Loucy (cell line): ENCODE results near the gene ZBTB2.

Experiments
- EZH2phosphoT487 ChIP-seq: fragments of 200-600 bp; IDR thresholded peaks from 2 replicates; pipeline ENCODE4 v1.6.1; 2018; ENCODE audit warnings: antibody characterized with exemption, mild to moderate bottlenecking, moderate library complexity, borderline replicate concordance
- TF ChIP-seq, protein P1 (sequence below): fragments of 200-600 bp; sonication (generic); conservative IDR thresholded peaks from 2 replicates; pipeline ENCODE4 v1.5.1; 2014; ENCODE audit warnings: mild to moderate bottlenecking, antibody characterized with exemption, low read length

DNA sequence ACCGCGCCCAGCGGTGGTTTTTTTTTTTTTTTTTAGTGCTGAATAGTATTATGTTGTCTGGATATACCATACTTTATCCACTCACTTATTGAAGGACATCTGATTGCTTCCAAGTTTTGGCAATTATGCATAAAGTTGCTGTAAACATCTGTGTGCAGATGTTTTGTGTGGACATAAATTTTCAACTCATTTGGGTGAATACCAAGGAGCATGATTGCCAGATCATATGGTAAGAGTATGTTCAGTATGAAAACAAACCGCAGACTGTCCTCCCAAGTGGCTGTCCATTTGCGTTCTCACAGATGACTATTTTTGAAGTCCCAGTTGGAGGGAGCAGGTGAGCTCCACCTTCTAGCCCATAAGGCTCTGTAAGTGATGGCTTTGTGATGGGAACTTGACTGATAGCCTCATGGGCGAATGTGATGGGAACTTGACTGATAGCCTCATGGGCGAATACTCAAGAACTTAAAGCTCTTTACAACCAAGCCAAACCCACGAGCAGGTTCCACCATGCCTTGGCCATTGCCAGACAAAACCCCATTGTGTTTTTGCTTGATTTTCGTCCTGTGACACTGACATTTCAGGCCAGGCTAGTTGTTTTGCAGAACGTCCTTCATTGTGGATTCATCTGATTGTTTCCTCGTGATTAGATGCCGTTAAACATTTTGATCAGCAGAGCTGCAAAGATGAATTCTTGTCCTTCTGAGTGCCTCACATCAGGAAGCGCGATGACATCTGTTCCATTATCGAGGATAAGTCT lies 51.0 kb downstream of the ZBTB2 start:
- TF ChIP-seq, protein P1, sequence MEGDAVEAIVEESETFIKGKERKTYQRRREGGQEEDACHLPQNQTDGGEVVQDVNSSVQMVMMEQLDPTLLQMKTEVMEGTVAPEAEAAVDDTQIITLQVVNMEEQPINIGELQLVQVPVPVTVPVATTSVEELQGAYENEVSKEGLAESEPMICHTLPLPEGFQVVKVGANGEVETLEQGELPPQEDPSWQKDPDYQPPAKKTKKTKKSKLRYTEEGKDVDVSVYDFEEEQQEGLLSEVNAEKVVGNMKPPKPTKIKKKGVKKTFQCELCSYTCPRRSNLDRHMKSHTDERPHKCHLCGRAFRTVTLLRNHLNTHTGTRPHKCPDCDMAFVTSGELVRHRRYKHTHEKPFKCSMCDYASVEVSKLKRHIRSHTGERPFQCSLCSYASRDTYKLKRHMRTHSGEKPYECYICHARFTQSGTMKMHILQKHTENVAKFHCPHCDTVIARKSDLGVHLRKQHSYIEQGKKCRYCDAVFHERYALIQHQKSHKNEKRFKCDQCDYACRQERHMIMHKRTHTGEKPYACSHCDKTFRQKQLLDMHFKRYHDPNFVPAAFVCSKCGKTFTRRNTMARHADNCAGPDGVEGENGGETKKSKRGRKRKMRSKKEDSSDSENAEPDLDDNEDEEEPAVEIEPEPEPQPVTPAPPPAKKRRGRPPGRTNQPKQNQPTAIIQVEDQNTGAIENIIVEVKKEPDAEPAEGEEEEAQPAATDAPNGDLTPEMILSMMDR = no peak
- TF ChIP-seq EZH2phosphoT487 = no peak
